Neuronal stem cell (in vitro differentiated cells): ENCODE data around the gene KANSL1.

ENCODE experiments used
- DNase-seq: peaks from one replicate; pipeline ENCODE4 v3.0.0-alpha.2; 2013; ENCODE audit warnings: low spot score
- H2AFZ ChIP-seq: one replicate; pipeline ENCODE4 v1.6.1; 2013; ENCODE audit warnings: mild to moderate bottlenecking, low read length, inconsistent platforms
- H2AK5ac ChIP-seq: 2 replicates; pipeline ENCODE4 v1.6.1; 2013; ENCODE audit warnings: low read depth, mild to moderate bottlenecking, inconsistent platforms, low read length, moderate library complexity, mixed read lengths
- H2BK120ac ChIP-seq: 2 replicates; pipeline ENCODE4 v1.6.1; 2013; ENCODE audit warnings: low read depth, mild to moderate bottlenecking, inconsistent platforms, low read length, moderate library complexity, mixed read lengths
- H2BK12ac ChIP-seq: one replicate; pipeline ENCODE4 v1.6.1; 2013; ENCODE audit warnings: low read length, inconsistent platforms
- H2BK15ac ChIP-seq: 2 replicates; pipeline ENCODE4 v1.6.1; 2013; ENCODE audit warnings: mild to moderate bottlenecking, low read length, inconsistent platforms, mixed read lengths
- H2BK5ac ChIP-seq: one replicate; pipeline ENCODE4 v1.6.1; 2013; ENCODE audit warnings: inconsistent platforms, mild to moderate bottlenecking, low read length, moderate library complexity
- H3K14ac ChIP-seq: one replicate; pipeline ENCODE4 v1.6.1; 2013; ENCODE audit warnings: low read length, inconsistent platforms
- H3K18ac ChIP-seq: 2 replicates; pipeline ENCODE4 v1.6.1; 2013; ENCODE audit warnings: low read length, inconsistent platforms
- H3K23ac ChIP-seq: 2 replicates; pipeline ENCODE4 v1.6.1; 2013; ENCODE audit warnings: low read depth, mild to moderate bottlenecking, mixed read lengths, low read length, inconsistent platforms; ENCODE audit not compliant: poor library complexity
- H3K27ac ChIP-seq: replicated peaks from 3 replicates; pipeline ENCODE4 v1.5.1; 2013; ENCODE audit warnings: low read length, inconsistent platforms
- H3K27me3 ChIP-seq, 3 experiments: 2 replicates each; pipeline ENCODE4 v1.6.1; 2013; ENCODE audit warnings: low read length in 3 of 3, mild to moderate bottlenecking in 2 of 3, inconsistent platforms in 1 of 3, low read depth in 1 of 3, mixed read lengths in 1 of 3, moderate library complexity in 1 of 3; ENCODE audit not compliant: control insufficient read depth in 3 of 3, insufficient read depth in 3 of 3
- H3K36me3 ChIP-seq, 2 donors: replicated peaks in 1 of 2; 2 replicates each; pipeline ENCODE4 v1.6.1; 2013; ENCODE audit warnings: low read length in 2 of 2; ENCODE audit not compliant: control insufficient read depth in 2 of 2, insufficient read depth in 2 of 2
- H3K4ac ChIP-seq: 2 replicates; pipeline ENCODE4 v1.6.1; 2013; ENCODE audit warnings: inconsistent platforms, mild to moderate bottlenecking, low read length, moderate library complexity
- H3K4me1 ChIP-seq, 2 donors: 1 replicate in 1 of 2; 2 replicates in 1 of 2; pipeline ENCODE4 v1.6.1; 2013; ENCODE audit warnings: low read length in 2 of 2, low read depth in 1 of 2; ENCODE audit not compliant: control insufficient read depth in 2 of 2, insufficient read depth in 1 of 2
- H3K4me2 ChIP-seq: one replicate; pipeline ENCODE4 v1.6.1; 2013; ENCODE audit warnings: mild to moderate bottlenecking, low read length, inconsistent platforms; ENCODE audit not compliant: insufficient read depth, poor library complexity, severe bottlenecking
- H3K4me3 ChIP-seq, 2 donors: 2 replicates each; pipeline ENCODE4 v1.5.1; 2013; ENCODE audit warnings: low read length in 2 of 2, mild to moderate bottlenecking in 2 of 2, inconsistent platforms in 1 of 2, moderate library complexity in 1 of 2
- H3K79me1 ChIP-seq: one replicate; pipeline ENCODE4 v1.6.1; 2013; ENCODE audit warnings: low read depth, mild to moderate bottlenecking, inconsistent platforms, low read length, moderate library complexity
- H3K9ac ChIP-seq: one replicate; pipeline ENCODE4 v1.6.1; 2013; ENCODE audit warnings: mild to moderate bottlenecking, low read depth, low read length, inconsistent platforms; ENCODE audit not compliant: poor library complexity
- H3K9me3 ChIP-seq, 2 donors: replicated peaks in 1 of 2; 2 replicates each; pipeline versions ENCODE3 to v1.6.1; 2013; ENCODE audit warnings: low read length in 2 of 2, mild to moderate bottlenecking in 2 of 2, inconsistent platforms in 1 of 2, low read depth in 1 of 2, mixed read lengths in 1 of 2, moderate library complexity in 1 of 2; ENCODE audit not compliant: control insufficient read depth in 2 of 2, insufficient read depth in 1 of 2
- H4K8ac ChIP-seq: one replicate; pipeline ENCODE4 v1.6.1; 2013; ENCODE audit warnings: low read depth, mild to moderate bottlenecking, inconsistent platforms, low read length, moderate library complexity
- H4K91ac ChIP-seq: one replicate; pipeline ENCODE4 v1.6.1; 2013; ENCODE audit warnings: low read length, low read depth, mild to moderate bottlenecking, inconsistent platforms; ENCODE audit not compliant: poor library complexity
- WGBS, 2 donors: extraction: QIAGEN DNeasy Blood & Tissue Kit; methylation state at CpG; one replicate each; pipeline ENCODE4 v1.1.7; 2013; ENCODE audit warnings: missing lambda C conversion rate in 2 of 2, mixed read lengths in 1 of 2; ENCODE audit not compliant: insufficient read length in 2 of 2, insufficient replicate concordance in 1 of 2; ENCODE audit errors: extremely low coverage in 2 of 2; 5-methylcytosine and 5-hydroxymethylcytosine counted together

The KANSL1 gene

DNA sequence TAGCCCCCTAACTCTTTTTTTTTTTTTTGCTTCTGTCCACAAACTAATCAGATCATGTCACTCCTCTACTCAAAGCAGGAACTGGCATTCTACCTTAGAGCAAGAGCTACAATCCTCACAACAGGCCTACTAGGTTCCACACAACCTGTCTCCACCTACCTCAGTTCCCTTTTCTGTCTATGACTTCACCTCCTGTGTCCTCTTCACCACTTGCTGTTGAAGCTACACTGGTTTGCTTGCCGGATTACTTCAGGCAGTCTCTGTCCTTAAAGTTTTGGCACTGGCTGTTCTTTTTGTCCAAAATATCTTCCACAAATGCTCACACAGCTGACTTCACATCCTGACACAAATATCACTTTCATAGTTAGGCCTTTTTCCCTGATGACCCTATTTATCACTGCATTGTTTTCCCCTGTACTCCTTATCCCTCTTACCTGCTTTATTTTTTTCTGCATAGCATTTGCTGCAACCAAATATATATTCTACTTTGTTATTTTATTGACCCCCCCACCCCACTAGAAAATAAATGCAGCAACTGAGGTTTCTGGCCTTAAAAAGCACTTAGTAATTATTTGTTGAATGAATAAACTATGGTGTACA lies 72.0 kb downstream of the KANSL1 start:
- no peak overlapping the region for H3K4me3 ChIP-seq
- no CpG with 5 or more reads among the region's 1 CpG for WGBS, 2 donors
- no peak overlapping the region for H3K18ac ChIP-seq
- peaks cover 0 to 15% of the 10 kb centered on the region in 2 donors for H3K36me3 ChIP-seq
- peaks cover 0 to 8% of the 10 kb centered on the region in 2 donors for H3K4me1 ChIP-seq
- H3K9me3 ChIP-seq, result peaks cover 0 to 2% of the 10 kb centered on the region in 2 donors
- H3K27ac ChIP-seq, result no peak overlapping the region
- no peak overlapping the region for H2AK5ac ChIP-seq
- no peak overlapping the region for H4K8ac ChIP-seq
- no peak overlapping the region for H4K91ac ChIP-seq
- H3K14ac ChIP-seq, result no peak overlapping the region
- H3K9ac ChIP-seq, result no peak overlapping the region
- H3K4me2 ChIP-seq, result no peak overlapping the region
- no peak overlapping the region for H2BK120ac ChIP-seq
- H3K23ac ChIP-seq, result no peak overlapping the region
- H3K4ac ChIP-seq, result no peak overlapping the region
- no peaks in the 10 kb centered on the region for H3K27me3 ChIP-seq
- H2BK12ac ChIP-seq, result no peak overlapping the region
- H2AFZ ChIP-seq, result no peak overlapping the region
- no peak overlapping the region for H2BK5ac ChIP-seq
- H3K79me1 ChIP-seq, result peaks cover 6% of the 10 kb centered on the region
- no peak for DNase-seq
- no peak overlapping the region for H2BK15ac ChIP-seq

DNA sequence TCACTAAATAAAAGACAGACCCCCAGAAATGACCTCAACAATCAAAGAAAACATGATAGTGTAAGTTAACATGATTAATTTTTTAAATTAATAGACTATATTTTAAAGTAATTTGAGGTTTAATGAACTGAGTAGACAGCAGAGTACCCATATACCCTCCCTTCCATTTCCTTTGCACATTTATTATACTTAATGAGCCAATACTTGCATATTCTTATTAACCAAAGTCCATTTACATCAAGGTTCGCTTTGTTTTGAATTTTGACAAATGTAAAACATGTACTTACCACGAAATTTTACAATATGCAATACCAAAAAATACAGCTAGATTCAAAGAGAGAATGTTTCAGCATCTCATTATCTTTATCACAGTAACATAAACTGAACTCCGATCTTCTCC lies 72.7 kb downstream of the KANSL1 start:
- no peak overlapping the region for H3K14ac ChIP-seq
- no peak overlapping the region for H3K18ac ChIP-seq
- H2BK12ac ChIP-seq, result no peak overlapping the region
- H3K23ac ChIP-seq, result no peak overlapping the region
- H3K4ac ChIP-seq, result no peak overlapping the region
- H2BK120ac ChIP-seq, result no peak overlapping the region
- peaks cover 0 to 8% of the 10 kb centered on the region in 2 donors for H3K4me1 ChIP-seq
- H3K9ac ChIP-seq, result no peak overlapping the region
- H3K27me3 ChIP-seq, result no peaks in the 10 kb centered on the region
- H2BK15ac ChIP-seq, result no peak overlapping the region
- no peak for DNase-seq
- no peak overlapping the region for H4K91ac ChIP-seq
- H3K4me3 ChIP-seq, result no peak overlapping the region
- H4K8ac ChIP-seq, result no peak overlapping the region
- no peak overlapping the region for H2AK5ac ChIP-seq
- H3K4me2 ChIP-seq, result no peak overlapping the region
- H3K9me3 ChIP-seq, result peaks cover 0 to 2% of the 10 kb centered on the region in 2 donors
- H3K27ac ChIP-seq, result no peak overlapping the region
- H3K36me3 ChIP-seq, result peaks cover 0 to 15% of the 10 kb centered on the region in 2 donors
- H3K79me1 ChIP-seq, result peaks cover 7% of the 10 kb centered on the region
- H2AFZ ChIP-seq, result no peak overlapping the region
- WGBS, 2 donors, result no CpG with 5 or more reads among the region's 3 CpGs
- H2BK5ac ChIP-seq, result no peak overlapping the region

GRCh38 chr17:46120078-46120477 lies 73.2 kb downstream of the KANSL1 start:
- no peak overlapping the region for H3K9ac ChIP-seq
- no peak overlapping the region for H2BK12ac ChIP-seq
- H3K9me3 ChIP-seq, result peaks cover 0 to 2% of the 10 kb centered on the region in 2 donors
- no peak overlapping the region for H4K91ac ChIP-seq
- H2BK5ac ChIP-seq, result no peak overlapping the region
- peaks cover 7% of the 10 kb centered on the region for H3K79me1 ChIP-seq
- no peaks in the 10 kb centered on the region for H3K27me3 ChIP-seq
- H2BK120ac ChIP-seq, result no peak overlapping the region
- no peak overlapping the region for H3K27ac ChIP-seq
- H3K23ac ChIP-seq, result no peak overlapping the region
- no peak overlapping the region for H4K8ac ChIP-seq
- H3K36me3 ChIP-seq, result peaks cover 0 to 15% of the 10 kb centered on the region in 2 donors
- peaks cover 0 to 8% of the 10 kb centered on the region in 2 donors for H3K4me1 ChIP-seq
- no peak overlapping the region for H2BK15ac ChIP-seq
- no peak overlapping the region for H3K4ac ChIP-seq
- no peak overlapping the region for H3K4me3 ChIP-seq
- DNase-seq, result no peak
- H3K14ac ChIP-seq, result no peak overlapping the region
- H3K18ac ChIP-seq, result no peak overlapping the region
- no peak overlapping the region for H2AFZ ChIP-seq
- no peak overlapping the region for H3K4me2 ChIP-seq
- H2AK5ac ChIP-seq, result no peak overlapping the region

- WGBS, 2 donors, result no CpG with 5 or more reads among the region's 5 CpGs
- no peak overlapping the region for H3K4me2 ChIP-seq
- H4K8ac ChIP-seq, result no peak overlapping the region
- H2BK120ac ChIP-seq, result no peak overlapping the region
- no peaks in the 10 kb centered on the region for H3K27me3 ChIP-seq
- no peak overlapping the region for H3K4me3 ChIP-seq
- H2AK5ac ChIP-seq, result no peak overlapping the region
- H2BK15ac ChIP-seq, result no peak overlapping the region
- no peak overlapping the region for H2BK5ac ChIP-seq
- no peak overlapping the region for H3K4ac ChIP-seq
- no peak overlapping the region for H3K27ac ChIP-seq
- H4K91ac ChIP-seq, result no peak overlapping the region
- H3K23ac ChIP-seq, result no peak overlapping the region
- DNase-seq, result no peak
- no peak overlapping the region for H3K14ac ChIP-seq
- H3K9ac ChIP-seq, result no peak overlapping the region
- H3K36me3 ChIP-seq, result peaks cover 0 to 8% of the 10 kb centered on the region in 2 donors
- no peak overlapping the region for H2AFZ ChIP-seq
- no peak overlapping the region for H2BK12ac ChIP-seq
- peaks cover 0 to 2% of the 10 kb centered on the region in 2 donors for H3K9me3 ChIP-seq
- peaks cover 0 to 8% of the 10 kb centered on the region in 2 donors for H3K4me1 ChIP-seq
- peaks cover 7% of the 10 kb centered on the region for H3K79me1 ChIP-seq
- H3K18ac ChIP-seq, result no peak overlapping the region
Measured at GRCh38 chr17:46118964-46119363, 74.3 kb downstream of the KANSL1 start.
